ENCODE data around the gene ADAMTS2. TPM values are rescaled to one million over a fixed set of nuclear protein-coding genes. Genes with fewer than 3 reads are reported as not detected.

Gene ADAMTS2
- total and polyA plus RNA-seq, 2 of the 8 experiments (the other 6 are each of a cell fraction or from before 2014, with no cell fraction given) = 6.6 to 7.3 TPM

DNA sequence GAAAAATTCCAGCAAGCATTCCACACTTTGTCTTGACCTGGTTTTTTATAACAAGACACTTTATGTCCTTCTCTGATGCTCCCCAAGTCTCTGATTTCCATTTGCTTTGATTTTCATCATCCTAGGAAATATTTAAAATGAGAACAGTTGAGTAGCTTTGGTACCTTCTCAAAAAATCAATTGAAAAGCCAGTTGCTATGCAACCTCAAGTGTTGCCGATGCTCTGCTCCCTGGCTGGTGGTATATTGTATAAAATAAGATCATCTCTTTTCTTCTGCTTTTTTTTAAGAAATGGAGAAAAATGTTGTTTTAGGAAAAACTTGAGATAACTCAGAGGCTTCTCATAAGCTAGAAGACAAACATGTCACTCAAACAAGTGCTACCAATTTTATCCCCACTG is 175.4 kb downstream of the ADAMTS2 start:
- H3K27me3 ChIP-seq (replicated peaks in 1 of 4; ENCODE audit: control insufficient read depth in 3 of 4, extremely low read depth in 1 of 4, insufficient read depth in 3 of 4, low read length in 3 of 4) = no peaks in the 10 kb centered on the region; a peak in 1 of 7 replicates
- DNase-seq (ENCODE audit: low read depth in 1 of 2, low spot score in 2 of 2) (no peak), FAIRE-seq (no peak)
- no peak overlapping the region for H3K56ac ChIP-seq (replicated peaks; ENCODE audit: insufficient read length, low read depth, low read length)
- H3K18ac ChIP-seq (ENCODE audit: extremely low read depth, low read length) = no peak overlapping the region
- H2AFZ ChIP-seq (ENCODE audit: low read length) = no peak overlapping the region
- no peak overlapping the region for H2BK15ac ChIP-seq (ENCODE audit: low read length)
- no peak overlapping the region for H2AK5ac ChIP-seq (ENCODE audit: low read depth, low read length)
- H3K4ac ChIP-seq (replicated peaks; ENCODE audit: insufficient read length, low read depth, low read length) = no peak overlapping the region
- H2BK12ac ChIP-seq (ENCODE audit: low read depth, low read length) = no peak overlapping the region
- H3K4me1 ChIP-seq (replicated peaks in 1 of 4; ENCODE audit: control insufficient read depth in 3 of 4, insufficient read depth in 4 of 4, low read length in 3 of 4) = no peaks in the 10 kb centered on the region; a peak in 1 of 7 replicates
- H3K79me2 ChIP-seq (ENCODE audit: control insufficient read depth in 1 of 2, insufficient read depth in 2 of 2, low read length in 2 of 2) = no peaks in the 10 kb centered on the region
- H4K8ac ChIP-seq (ENCODE audit: extremely low read depth, insufficient read depth, low read length) = no peak overlapping the region
- H3K36me3 ChIP-seq (ENCODE audit: control insufficient read depth in 2 of 4, insufficient read depth in 4 of 4, low read length in 3 of 4) = no peaks in the 10 kb centered on the region
- no peak overlapping the region for H3K23ac ChIP-seq (ENCODE audit: insufficient read length)
- ChIA-PET CTCF (ENCODE audit: partially characterized antibody) (interaction anchor here (1.2 to 1.4 kb wide), 2 partner anchors 91 to 98 kb away, joined by 3 to 5 read pairs; no protein-coding TSS in a partner anchor), POLR2A (ENCODE audit: partially characterized antibody) (no interaction called here)
- no peak overlapping the region for H2BK120ac ChIP-seq (replicated peaks; ENCODE audit: low read depth, low read length)
- H3K27ac ChIP-seq (ENCODE audit: low read depth, low read length) = no peak overlapping the region
- 0 out of 4 replicates have a peak, but pooled peaks cover 0 to 2% of the 10 kb centered on the region in 2 experiments for H3K9me3 ChIP-seq (ENCODE audit: insufficient read depth in 2 of 2, low read depth in 1 of 2, low read length in 1 of 2)
- H3K79me1 ChIP-seq (ENCODE audit: low read depth, low read length) = no peaks in the 10 kb centered on the region
- H4K91ac ChIP-seq (replicated peaks; ENCODE audit: insufficient read length, low read length) = no peak overlapping the region
- no peak overlapping the region for H2BK20ac ChIP-seq (ENCODE audit: low read length)
- H3K23me2 ChIP-seq (ENCODE audit: low read depth, low read length) = no peaks in the 10 kb centered on the region; the same call in 1 of the 2 replicates
- H4K5ac ChIP-seq (ENCODE audit: insufficient read length, low read depth, low read length) = no peak overlapping the region
- H2BK5ac ChIP-seq (ENCODE audit: low read depth, low read length) = no peak overlapping the region
- no peak overlapping the region for H3K14ac ChIP-seq (ENCODE audit: insufficient read length)
- no peak overlapping the region for H3K4me2 ChIP-seq (ENCODE audit: insufficient read depth in 1 of 2, low read depth in 2 of 2, low read length in 2 of 2)
- H3K4me3 ChIP-seq (ENCODE audit: extremely low read depth in 1 of 4, insufficient read depth in 2 of 4, low read depth in 3 of 4, low read length in 4 of 4) = no peak overlapping the region
- WGBS, 2 experiments (ENCODE audit: extremely low coverage in 1 of 2, insufficient coverage in 1 of 2, insufficient read length in 1 of 2, insufficient replicate concordance in 2 of 2, low coverage in 1 of 2, low lambda C conversion rate in 2 of 2, missing lambda C conversion rate in 1 of 2) = 88% methylated on average over 1 of the region's 1 CpG; no CpG with 5 or more reads in 1 of the 2 experiments
- TF ChIP-seq POLR2AphosphoS5 (IDR thresholded peaks at IDR 0.05; ENCODE audit: low read depth, low read length) = no peak
- TF ChIP-seq GTF2F1 (IDR thresholded peaks at IDR 0.05; ENCODE audit: borderline replicate concordance, low read depth, low read length) = no peak
- TF ChIP-seq SIX5 (IDR thresholded peaks at IDR 0.05; ENCODE audit: low read depth, low read length) = no peak
- TF ChIP-seq, protein P1, sequence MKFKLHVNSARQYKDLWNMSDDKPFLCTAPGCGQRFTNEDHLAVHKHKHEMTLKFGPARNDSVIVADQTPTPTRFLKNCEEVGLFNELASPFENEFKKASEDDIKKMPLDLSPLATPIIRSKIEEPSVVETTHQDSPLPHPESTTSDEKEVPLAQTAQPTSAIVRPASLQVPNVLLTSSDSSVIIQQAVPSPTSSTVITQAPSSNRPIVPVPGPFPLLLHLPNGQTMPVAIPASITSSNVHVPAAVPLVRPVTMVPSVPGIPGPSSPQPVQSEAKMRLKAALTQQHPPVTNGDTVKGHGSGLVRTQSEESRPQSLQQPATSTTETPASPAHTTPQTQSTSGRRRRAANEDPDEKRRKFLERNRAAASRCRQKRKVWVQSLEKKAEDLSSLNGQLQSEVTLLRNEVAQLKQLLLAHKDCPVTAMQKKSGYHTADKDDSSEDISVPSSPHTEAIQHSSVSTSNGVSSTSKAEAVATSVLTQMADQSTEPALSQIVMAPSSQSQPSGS (IDR thresholded peaks at IDR 0.05; ENCODE audit: low read length) = no peak
- H3K9ac ChIP-seq (replicated peaks in 1 of 4; ENCODE audit: extremely low read depth in 1 of 4, low read depth in 3 of 4, low read length in 3 of 4) = no peak overlapping the region
- no peaks in the 10 kb centered on the region for H4K20me1 ChIP-seq (replicated peaks in 1 of 2; ENCODE audit: control insufficient read depth in 1 of 2, insufficient read depth in 2 of 2, low read length in 2 of 2)
